NB4 (cell line): ENCODE measurements around the gene HAPLN2.

Experiments used
- DNase-seq: peaks from one replicate; pipeline ENCODE4 v3.0.0; 2010; ENCODE audit warnings: low read depth
- H3K4me3 ChIP-seq: one replicate; pipeline ENCODE4 v1.5.1; 2011; ENCODE audit warnings: mild to moderate bottlenecking, low read depth, low read length, moderate library complexity
- CTCF ChIP-seq: IDR thresholded peaks from one replicate; pipeline ENCODE4 v1.5.1; 2012; ENCODE audit warnings: low read depth, low read length
- MYC ChIP-seq: IDR thresholded peaks from 2 replicates; pipeline ENCODE4 v1.6.1; 2011; ENCODE audit warnings: low read depth, low read length
- POLR2A ChIP-seq: IDR thresholded peaks from 2 replicates; pipeline ENCODE4 v1.6.1; 2011; ENCODE audit warnings: mild to moderate bottlenecking; ENCODE audit not compliant: insufficient read length; ENCODE audit errors: extremely low read depth
- TF ChIP-seq, protein P1 (sequence below): IDR thresholded peaks from 2 replicates; pipeline ENCODE4 v1.6.1; 2011; ENCODE audit warnings: low read depth, low read length

HAPLN2 gene

DNA sequence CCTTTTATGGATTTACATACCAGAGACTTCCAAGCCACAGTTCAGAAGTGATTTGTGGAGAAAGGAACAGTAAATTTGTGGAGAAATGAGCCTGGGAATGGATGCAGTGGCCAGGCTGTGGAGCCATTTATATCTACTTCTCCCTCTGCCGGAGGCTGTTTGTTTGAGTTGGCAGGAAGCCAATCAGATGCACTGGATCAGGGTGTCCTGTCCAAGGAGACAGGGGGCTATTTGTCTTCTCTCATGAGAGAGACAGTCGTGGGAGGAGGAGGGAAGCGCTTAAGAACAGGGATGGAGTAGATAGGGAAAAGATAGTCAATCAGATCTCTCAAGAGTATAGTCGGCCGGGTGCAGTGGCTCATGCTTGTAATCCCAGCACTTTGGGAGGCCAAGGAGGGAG, 2.8 kb upstream of the HAPLN2 start:
- H3K4me3 ChIP-seq: no peak overlapping the region
- no peak for TF ChIP-seq MYC
- TF ChIP-seq POLR2A: no peak
- no peak for TF ChIP-seq CTCF
- TF ChIP-seq, protein P1, sequence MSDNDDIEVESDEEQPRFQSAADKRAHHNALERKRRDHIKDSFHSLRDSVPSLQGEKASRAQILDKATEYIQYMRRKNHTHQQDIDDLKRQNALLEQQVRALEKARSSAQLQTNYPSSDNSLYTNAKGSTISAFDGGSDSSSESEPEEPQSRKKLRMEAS: no peak
- no peak for DNase-seq

DNA sequence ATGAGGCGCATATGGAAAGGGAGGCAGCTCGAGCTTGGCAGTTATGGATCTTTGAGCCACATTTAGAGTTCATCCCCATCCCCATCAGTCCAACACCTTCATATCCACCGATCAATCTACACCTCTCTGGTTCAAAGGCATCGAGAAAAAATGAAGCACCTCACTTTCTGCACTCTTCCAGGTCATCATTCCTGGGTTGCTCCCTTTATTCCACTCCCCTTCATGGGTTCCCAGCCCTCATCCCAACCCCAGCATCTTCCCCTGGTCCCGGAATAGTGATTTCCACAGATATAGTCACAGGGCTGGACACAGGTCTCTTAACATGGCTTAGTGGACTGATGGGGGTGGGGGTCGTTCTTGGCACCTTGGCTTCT, 354 bp downstream of the HAPLN2 start:
- H3K4me3 ChIP-seq: no peak overlapping the region
- no peak for TF ChIP-seq POLR2A
- TF ChIP-seq CTCF: no peak
- TF ChIP-seq, protein P1: no peak
- no peak for TF ChIP-seq MYC
- DNase-seq: no peak

- DNase-seq: no peak
- H3K4me3 ChIP-seq: no peak overlapping the region
- TF ChIP-seq CTCF: no peak
- TF ChIP-seq MYC: no peak
- TF ChIP-seq POLR2A: no peak
- TF ChIP-seq, protein P1: no peak
Observed at GRCh38 chr1:156622581-156623297, 3.5 kb downstream of the HAPLN2 start.

- no peak for TF ChIP-seq POLR2A
- no peak for TF ChIP-seq MYC
- TF ChIP-seq, protein P1: no peak
- TF ChIP-seq CTCF: peak; percentile 29
- H3K4me3 ChIP-seq: no peak overlapping the region
- DNase-seq: peak; percentile 55
Observed at GRCh38 chr1:156623946-156624813, 5.0 kb downstream of the HAPLN2 start.

DNA sequence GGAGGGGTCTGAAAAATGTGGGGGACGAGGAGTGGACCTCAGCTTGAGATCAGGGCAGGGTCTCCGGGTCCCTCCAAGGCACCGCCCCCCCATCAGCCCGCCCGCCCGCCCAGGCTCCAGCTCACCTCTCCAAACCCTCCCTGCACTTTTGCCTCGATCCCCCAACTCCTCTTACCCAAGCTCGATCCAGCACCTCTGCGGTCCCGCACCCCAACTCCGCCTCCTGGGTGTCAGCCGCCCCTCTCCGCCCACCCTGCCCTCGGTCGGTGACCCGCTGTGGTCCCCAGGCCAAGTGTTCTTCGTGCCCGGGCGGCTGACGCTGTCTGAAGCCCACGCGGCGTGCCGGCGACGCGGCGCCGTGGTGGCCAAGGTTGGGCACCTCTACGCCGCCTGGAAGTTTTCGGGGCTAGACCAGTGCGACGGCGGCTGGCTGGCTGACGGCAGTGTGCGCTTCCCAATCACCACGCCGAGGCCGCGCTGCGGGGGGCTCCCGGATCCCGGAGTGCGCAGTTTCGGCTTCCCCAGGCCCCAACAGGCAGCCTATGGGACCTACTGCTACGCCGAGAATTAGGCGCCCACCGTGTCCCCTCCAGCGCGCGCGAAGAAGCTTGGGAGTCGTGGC, 5.7 kb downstream of the HAPLN2 start:
- no peak overlapping the region for H3K4me3 ChIP-seq
- TF ChIP-seq, protein P1: no peak
- TF ChIP-seq CTCF (no peak), POLR2A (no peak), MYC (no peak)
- DNase-seq: no peak
